ENCODE results near the gene MATN3.

GRCh38 chr2:19963386-19963785 is 49.1 kb downstream of the MATN3 start:
- TF ChIP-seq CTCF (optimal IDR thresholded peaks at IDR 0.05 in 1 of 3, IDR thresholded peaks at IDR 0.05 in 1 of 3, conservative IDR thresholded peaks at IDR 0.05 in 1 of 3; ENCODE audit: extremely low read depth in 1 of 3, insufficient read depth in 2 of 3, low read length in 3 of 3) (no peak), EZH2 (IDR thresholded peaks at IDR 0.05; ENCODE audit: low read length) (no peak)

All from keratinocyte (primary cell).